ENCODE results near the gene CCDC39. TPM values are rescaled to one million over a fixed set of nuclear protein-coding genes. Genes with fewer than 3 reads are reported as not detected.

Gene CCDC39
- total RNA-seq, 2 donors from 2014 or later = 0.20 to 1.1 TPM

DNA sequence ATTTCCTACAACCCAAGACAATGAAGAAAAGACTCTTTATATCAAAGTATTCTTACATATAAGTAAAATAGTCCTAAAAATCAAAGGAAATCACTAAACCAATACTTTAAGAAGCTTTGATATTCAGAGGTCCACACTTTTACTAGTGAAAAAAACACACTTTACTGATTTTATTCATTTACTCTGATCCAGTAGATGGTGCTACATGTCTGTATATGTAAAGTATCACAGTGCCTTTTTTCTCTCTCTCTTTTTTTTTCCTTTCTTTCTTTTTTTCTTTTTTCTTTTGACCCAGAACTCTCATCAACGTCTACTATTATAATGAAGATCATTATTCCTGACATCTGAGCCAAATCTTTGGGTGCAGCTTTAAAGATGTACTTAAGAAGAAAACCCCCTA, 10.8 kb upstream of the CCDC39 start:
- Histone ChIP-seq H3K36me3 (ENCODE audit: control insufficient read depth, insufficient read depth, low read length) (no peaks in the 10 kb centered on the region), H3K9ac (ENCODE audit: extremely low read depth, low read length, poor library complexity, severe bottlenecking) (no peak overlapping the region), H3K4me1 (ENCODE audit: control insufficient read depth, insufficient read depth, low read length) (no peaks in the 10 kb centered on the region), H3K9me3 (ENCODE audit: control insufficient read depth, low read length) (no peaks in the 10 kb centered on the region), H3K4me3 (ENCODE audit: low read length) (no peak overlapping the region), H3K27ac (ENCODE audit: low read depth, low read length) (no peak overlapping the region), H3K27me3 (ENCODE audit: control insufficient read depth, insufficient read depth, low read length, poor library complexity, severe bottlenecking) (no peaks in the 10 kb centered on the region)
- TF ChIP-seq, protein P1, sequence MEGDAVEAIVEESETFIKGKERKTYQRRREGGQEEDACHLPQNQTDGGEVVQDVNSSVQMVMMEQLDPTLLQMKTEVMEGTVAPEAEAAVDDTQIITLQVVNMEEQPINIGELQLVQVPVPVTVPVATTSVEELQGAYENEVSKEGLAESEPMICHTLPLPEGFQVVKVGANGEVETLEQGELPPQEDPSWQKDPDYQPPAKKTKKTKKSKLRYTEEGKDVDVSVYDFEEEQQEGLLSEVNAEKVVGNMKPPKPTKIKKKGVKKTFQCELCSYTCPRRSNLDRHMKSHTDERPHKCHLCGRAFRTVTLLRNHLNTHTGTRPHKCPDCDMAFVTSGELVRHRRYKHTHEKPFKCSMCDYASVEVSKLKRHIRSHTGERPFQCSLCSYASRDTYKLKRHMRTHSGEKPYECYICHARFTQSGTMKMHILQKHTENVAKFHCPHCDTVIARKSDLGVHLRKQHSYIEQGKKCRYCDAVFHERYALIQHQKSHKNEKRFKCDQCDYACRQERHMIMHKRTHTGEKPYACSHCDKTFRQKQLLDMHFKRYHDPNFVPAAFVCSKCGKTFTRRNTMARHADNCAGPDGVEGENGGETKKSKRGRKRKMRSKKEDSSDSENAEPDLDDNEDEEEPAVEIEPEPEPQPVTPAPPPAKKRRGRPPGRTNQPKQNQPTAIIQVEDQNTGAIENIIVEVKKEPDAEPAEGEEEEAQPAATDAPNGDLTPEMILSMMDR (conservative IDR thresholded peaks at IDR 0.05) = peak; percentile 64
- Mint-ChIP-seq H3K4me1 (no peaks in the 10 kb centered on the region), H3K27me3 (ENCODE audit: insufficient read depth) (no peaks in the 10 kb centered on the region), H3K9me3 (peaks cover 3% of the 10 kb centered on the region), H3K36me3 (ENCODE audit: low read depth) (no peaks in the 10 kb centered on the region), H3K27ac (no peak overlapping the region), H3K4me3 (no peak overlapping the region)
- 20% methylated on average over 1 of the region's 1 CpG for WGBS, 2 experiments (ENCODE audit: insufficient coverage in 1 of 2, insufficient read length in 1 of 2)
- DNase-seq = no peak

DNA sequence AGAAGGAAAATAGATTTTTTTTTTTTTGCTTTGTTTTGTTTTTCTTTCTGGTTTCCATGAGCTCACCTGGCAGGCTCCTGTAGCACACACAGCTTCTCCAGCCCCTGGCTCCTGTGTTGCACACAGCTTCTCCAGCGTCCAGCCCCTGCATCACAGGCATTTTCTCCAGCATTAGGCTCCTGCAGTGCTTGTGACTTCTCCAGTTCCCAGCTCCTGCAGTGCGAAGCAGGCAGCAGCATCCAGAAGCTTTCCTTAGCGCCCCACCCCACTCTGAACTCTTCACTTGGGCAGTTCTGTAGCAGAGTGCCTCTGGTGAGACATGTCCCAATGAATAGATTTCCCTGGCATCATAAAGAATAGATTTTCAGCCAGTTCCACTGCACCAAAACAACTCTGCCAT, 5.5 kb upstream of the CCDC39 start:
- Histone ChIP-seq H3K27me3 (ENCODE audit: control insufficient read depth, insufficient read depth, low read length, poor library complexity, severe bottlenecking) (no peaks in the 10 kb centered on the region), H3K4me3 (ENCODE audit: low read length) (no peak overlapping the region), H3K9ac (ENCODE audit: extremely low read depth, low read length, poor library complexity, severe bottlenecking) (no peak overlapping the region), H3K27ac (ENCODE audit: low read depth, low read length) (no peak overlapping the region), H3K4me1 (ENCODE audit: control insufficient read depth, insufficient read depth, low read length) (no peaks in the 10 kb centered on the region), H3K36me3 (ENCODE audit: control insufficient read depth, insufficient read depth, low read length) (no peaks in the 10 kb centered on the region), H3K9me3 (ENCODE audit: control insufficient read depth, low read length) (no peaks in the 10 kb centered on the region)
- Mint-ChIP-seq H3K9me3 (peaks cover 3% of the 10 kb centered on the region), H3K4me3 (no peak overlapping the region), H3K27ac (no peak overlapping the region), H3K27me3 (ENCODE audit: insufficient read depth) (no peaks in the 10 kb centered on the region), H3K4me1 (no peaks in the 10 kb centered on the region), H3K36me3 (ENCODE audit: low read depth) (no peaks in the 10 kb centered on the region)
- TF ChIP-seq, protein P1 (conservative IDR thresholded peaks at IDR 0.05) = no peak
- DNase-seq = peak; percentile 63
- 39 to 44% methylated on average over 2 to 3 of the region's 3 CpGs for WGBS, 2 experiments (ENCODE audit: insufficient coverage in 1 of 2, insufficient read length in 1 of 2)

DNA sequence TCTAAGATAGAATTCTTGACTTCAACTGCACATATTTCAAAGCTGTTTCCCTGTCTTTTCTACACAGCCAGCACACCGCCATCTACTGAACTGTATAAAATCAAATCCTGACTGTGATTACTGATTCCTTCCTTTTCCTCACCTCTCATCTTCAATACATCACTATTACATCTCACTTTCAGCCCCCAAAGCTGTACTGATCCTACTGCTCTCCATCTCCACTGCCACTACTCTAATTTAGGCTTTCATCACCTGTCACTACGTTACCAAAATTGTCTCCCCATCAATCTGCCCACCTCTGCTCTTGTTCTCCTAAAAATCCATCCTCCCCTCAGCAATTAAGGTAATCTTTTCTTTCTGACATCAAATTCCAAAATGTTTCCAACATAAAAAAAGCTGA, 4.5 kb upstream of the CCDC39 start:
- no peak overlapping the region for H3K27ac ChIP-seq (ENCODE audit: low read depth, low read length)
- TF ChIP-seq, protein P1 (conservative IDR thresholded peaks at IDR 0.05) = no peak
- no peaks in the 10 kb centered on the region for H3K36me3 Mint-ChIP-seq (ENCODE audit: low read depth)
- no peak overlapping the region for H3K9ac ChIP-seq (ENCODE audit: extremely low read depth, low read length, poor library complexity, severe bottlenecking)
- DNase-seq = no peak
- peaks cover 2% of the 10 kb centered on the region for H3K4me1 Mint-ChIP-seq
- no peak overlapping the region for H3K27ac Mint-ChIP-seq
- H3K4me3 Mint-ChIP-seq = no peak overlapping the region
- peaks cover 3% of the 10 kb centered on the region for H3K27me3 ChIP-seq (ENCODE audit: control insufficient read depth, insufficient read depth, low read length, poor library complexity, severe bottlenecking)
- no peaks in the 10 kb centered on the region for H3K9me3 ChIP-seq (ENCODE audit: control insufficient read depth, low read length)
- no peaks in the 10 kb centered on the region for H3K27me3 Mint-ChIP-seq (ENCODE audit: insufficient read depth)
- H3K4me3 ChIP-seq (ENCODE audit: low read length) = no peak overlapping the region
- 90 to 100% methylated on average over 2 of the region's 2 CpGs for WGBS, 2 experiments (ENCODE audit: insufficient coverage in 1 of 2, insufficient read length in 1 of 2)
- H3K9me3 Mint-ChIP-seq = peaks cover 3% of the 10 kb centered on the region
- no peaks in the 10 kb centered on the region for H3K4me1 ChIP-seq (ENCODE audit: control insufficient read depth, insufficient read depth, low read length)
- no peaks in the 10 kb centered on the region for H3K36me3 ChIP-seq (ENCODE audit: control insufficient read depth, insufficient read depth, low read length)
